Measurements from ENCODE around the gene TMX3.

The TMX3 gene

GRCh38 chr18:68707646-68708045, 7.3 kb downstream of the TMX3 start:
- no peak for DNase-seq (ENCODE audit: low read depth)

DNA sequence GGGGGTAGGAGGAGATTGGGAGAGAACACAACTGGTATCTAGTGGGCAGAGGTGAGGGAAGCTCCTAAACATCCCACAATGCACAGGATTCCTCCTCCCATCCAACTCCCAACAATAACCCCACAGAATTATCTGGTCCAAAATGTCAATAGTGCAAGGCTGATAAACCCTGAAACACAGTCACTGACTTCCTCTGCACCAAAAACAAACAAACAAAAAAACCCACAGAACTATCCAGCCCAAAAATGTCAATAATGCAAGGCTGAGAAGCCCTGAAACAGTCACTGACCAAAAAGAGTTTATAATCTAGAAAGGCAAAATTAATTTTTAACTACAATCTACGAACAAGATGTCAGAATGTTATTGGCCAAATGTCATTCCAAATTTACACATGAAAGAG, 9.8 kb downstream of the TMX3 start:
- no peak for DNase-seq (ENCODE audit: low read depth)

- DNase-seq (ENCODE audit: low read depth) = no peak
Measured at GRCh38 chr18:68703326-68703725, 11.6 kb downstream of the TMX3 start.

- no peak for DNase-seq (ENCODE audit: low read depth)
Measured at GRCh38 chr18:68701353-68701752, 13.6 kb downstream of the TMX3 start.

DNA sequence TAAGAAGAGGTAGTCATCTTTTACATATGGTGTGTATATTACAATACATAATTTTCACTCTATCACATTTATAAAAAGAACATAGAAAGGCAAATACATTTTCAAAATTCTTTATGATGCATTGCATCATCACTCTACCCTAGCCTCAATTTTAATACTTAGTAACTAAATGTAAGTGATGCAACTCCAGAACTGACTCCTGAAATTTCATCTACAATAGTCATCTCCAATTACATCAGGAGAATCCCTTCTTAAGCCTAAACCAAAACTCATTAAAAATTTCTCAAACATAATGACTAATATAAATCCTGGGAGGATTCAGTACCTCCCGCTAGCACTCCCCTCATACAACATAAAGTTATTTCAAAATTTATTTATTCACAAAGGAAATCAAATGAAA, 15.9 kb downstream of the TMX3 start:
- no peak for DNase-seq (ENCODE audit: low read depth)

GRCh38 chr18:68696937-68697336, 18.0 kb downstream of the TMX3 start:
- DNase-seq (ENCODE audit: low read depth) = no peak

- no peak for DNase-seq (ENCODE audit: low read depth)
Measured at GRCh38 chr18:68694316-68694715, 20.6 kb downstream of the TMX3 start.

DNA sequence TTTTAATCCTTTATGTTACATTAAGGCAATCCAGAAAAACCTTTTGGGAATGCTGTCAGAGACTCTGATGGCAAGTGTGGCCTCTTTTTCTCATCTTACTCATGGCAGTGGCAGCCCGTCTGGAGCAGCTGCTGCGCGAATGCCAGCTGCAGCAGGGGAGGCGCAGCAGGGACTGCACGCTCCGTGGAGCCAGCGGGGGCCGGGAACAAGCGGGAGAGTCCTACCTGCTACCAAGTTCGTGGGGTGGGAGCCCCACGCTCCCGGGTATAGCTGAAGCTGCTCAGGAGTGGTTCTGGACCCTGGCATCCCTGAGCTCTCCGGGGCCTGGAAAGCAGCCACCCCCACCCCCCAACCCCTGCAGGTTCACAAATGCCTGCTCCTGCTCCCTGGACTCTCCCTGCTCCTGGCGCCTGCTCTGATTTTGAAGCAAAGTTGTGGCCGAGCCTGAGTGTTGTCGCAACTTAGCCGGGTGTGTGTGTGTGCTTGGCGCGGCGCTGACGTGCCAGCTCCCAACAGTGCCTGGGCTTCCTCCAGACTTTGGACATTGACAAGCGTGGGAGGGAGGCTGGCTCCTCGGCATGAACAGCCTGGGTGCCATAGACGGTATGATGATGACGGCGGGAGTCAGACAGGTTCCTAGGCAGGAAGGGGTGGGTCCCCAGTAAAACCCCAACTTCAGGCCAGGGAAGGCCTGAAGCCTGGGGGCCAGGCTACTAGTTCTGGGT, 21.7 kb downstream of the TMX3 start:
- no peak for DNase-seq (ENCODE audit: low read depth)

DNA sequence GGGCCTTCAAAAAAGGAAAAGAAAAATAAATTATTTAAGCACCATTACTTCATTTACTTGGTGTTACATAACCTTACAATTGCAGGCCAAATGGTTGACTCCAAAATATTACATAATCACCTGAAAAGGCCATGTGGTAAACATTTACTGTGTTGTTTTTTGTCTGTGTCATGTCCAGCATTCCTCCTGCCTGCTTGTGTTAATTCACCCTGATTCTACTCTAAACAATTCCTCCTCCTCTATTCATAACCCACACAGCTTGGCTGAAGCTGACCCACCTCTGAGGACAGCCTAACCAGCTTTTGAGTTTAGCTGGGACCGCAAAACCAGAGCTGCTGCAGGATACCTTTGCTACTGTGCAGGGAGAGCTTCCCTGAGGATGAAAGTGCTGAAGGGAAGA, 35.4 kb downstream of the TMX3 start:
- DNase-seq (ENCODE audit: low read depth) = no peak

DNA sequence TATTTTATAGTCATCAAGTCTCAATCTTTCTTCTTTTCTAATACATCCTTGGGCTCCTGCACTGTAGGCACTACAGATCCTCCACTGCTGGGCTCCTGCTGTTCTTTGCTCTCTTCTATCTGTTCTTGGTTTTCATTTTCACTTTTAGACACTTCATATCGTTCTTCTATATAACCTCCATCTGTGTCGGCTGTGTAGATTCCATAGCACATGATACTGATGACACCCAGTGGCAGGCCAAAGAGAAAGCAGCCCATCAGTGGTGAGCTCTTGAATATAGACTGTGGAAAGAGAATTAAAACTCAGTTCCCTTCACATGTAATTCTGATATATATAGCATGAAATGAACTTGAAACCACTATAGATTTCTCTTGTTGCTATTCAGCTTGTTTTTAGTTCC, 38.0 kb downstream of the TMX3 start:
- no peak for DNase-seq (ENCODE audit: low read depth)

DNA sequence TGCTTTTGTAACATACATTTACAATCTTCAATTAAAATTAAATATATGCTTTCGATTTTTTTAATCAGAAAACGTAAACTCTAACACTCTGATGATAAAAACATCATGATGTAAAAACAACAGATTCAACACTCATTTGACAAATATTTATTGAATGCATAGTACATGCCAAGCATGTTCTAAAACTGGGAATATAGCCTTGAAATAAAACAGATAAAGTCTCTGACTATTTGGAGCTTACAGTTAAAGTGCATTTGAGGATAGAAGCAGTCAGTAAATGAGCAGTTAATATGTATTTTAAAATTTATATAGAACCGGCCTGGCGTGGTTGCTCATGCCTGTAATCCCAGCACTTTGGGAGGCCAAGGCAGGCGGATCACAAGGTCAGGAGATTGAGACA, 47.8 kb downstream of the TMX3 start:
- no peak for DNase-seq (ENCODE audit: low read depth)

DNA sequence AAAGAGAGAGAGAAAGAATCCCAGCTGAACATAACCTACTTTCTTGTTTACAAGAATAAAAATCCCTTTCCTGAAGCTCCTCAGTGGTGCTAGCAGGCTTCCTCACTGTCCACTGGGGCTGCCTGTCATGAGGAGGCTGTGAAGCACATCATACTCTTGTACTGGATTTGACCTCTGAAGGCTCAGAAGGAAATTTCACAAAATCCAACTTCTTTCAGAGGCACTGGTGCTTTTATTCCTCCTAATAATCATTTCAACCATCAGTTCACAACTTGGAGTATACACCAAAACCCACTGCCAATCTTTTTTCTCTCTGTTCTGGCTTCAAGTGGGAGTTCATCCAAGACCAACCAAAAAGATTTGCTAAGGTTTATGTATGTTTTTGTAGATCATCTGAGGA, 48.5 kb downstream of the TMX3 start:
- DNase-seq (ENCODE audit: low read depth) = no peak

DNA sequence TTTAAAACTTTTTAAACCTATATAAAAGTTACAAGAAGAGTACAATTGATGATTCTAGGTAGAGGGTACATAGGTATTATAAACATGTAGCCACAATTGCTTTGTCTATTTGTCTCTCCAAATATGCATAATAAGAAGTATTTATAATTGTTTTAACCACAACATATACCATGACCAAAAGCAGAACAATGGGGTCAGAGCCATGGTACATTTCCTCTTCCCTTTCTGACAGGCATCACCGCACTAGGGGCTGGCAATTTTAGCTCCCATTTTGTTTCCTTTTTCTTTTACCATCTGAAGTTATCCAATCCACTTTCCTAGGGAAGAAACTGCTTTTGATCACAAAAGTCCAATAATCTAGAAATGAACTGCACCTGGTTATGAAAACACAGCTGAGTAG, 49.3 kb downstream of the TMX3 start:
- no peak for DNase-seq (ENCODE audit: low read depth)

GRCh38 chr18:68662754-68663153, 52.2 kb downstream of the TMX3 start:
- DNase-seq (ENCODE audit: low read depth) = no peak

DNA sequence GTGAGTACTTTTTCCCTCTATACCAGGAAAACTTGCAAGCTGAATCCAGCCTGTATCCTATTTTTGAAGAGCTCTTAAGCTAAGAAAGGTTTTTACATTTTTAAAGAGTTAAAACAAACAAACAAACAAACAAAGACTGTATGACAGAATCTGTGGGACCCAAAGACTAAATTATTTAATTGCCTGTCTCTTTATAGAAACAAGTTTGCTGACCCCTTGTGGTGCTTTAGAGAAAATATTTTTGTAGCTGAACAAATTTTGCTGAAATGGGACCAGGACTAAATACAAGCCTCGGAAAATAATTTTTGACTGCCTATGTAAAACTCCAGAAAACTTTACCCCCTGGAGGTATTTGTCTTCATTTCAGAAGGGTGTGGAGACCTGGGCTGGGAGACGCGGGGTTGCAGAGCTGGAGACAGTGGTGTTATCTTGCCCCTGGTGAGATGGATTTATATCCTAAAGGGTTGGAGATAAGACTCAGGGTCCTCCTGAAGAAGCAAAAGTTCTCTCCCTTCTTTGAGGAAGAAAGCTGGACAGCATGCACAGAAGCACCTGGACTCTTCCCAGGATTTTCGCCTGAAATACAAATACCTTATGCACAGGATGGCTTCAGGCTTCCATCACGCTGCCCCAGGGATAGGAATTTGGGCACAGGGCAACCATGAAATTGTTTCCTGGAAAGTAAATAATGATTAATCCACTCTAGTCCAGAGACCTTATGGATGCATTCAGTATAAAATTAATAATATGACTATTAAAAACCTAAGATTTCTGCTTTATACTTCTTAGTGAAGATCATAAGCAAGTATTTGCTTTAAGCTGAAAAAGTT, 54.3 kb downstream of the TMX3 start:
- no peak for DNase-seq (ENCODE audit: low read depth)

GRCh38 chr18:68648191-68648590, 66.7 kb downstream of the TMX3 start:
- DNase-seq (ENCODE audit: low read depth) = no peak

GRCh38 chr18:68642003-68642402, 72.9 kb downstream of the TMX3 start:
- DNase-seq (ENCODE audit: low read depth) = no peak

- no peak for DNase-seq (ENCODE audit: low read depth)
Measured at GRCh38 chr18:68640861-68641260, 74.0 kb downstream of the TMX3 start.

GRCh38 chr18:68638613-68639012, 76.3 kb downstream of the TMX3 start:
- no peak for DNase-seq (ENCODE audit: low read depth)

- no peak for DNase-seq (ENCODE audit: low read depth)
Measured at GRCh38 chr18:68627812-68628211, 87.1 kb downstream of the TMX3 start.
